PC-9 (cell line): ENCODE measurements around the gene C13orf46. TPM values are rescaled to one million over a fixed set of nuclear protein-coding genes. Genes with fewer than 3 reads are reported as not detected.
"Not testable (repeated sequence)": the region's sequence is repeated elsewhere in the genome, so short reads cannot be mapped to it uniquely, and the experiment has no call there.

ENCODE experiments used
- BruUV-seq: library from RNA; stranded (reverse); fragments of 400-500 nt; replicated peaks from 2 replicates; lab custom pipeline; 2021; lab: Mats Ljungman, UMichigan
- CTCF ChIA-PET: fragments of 300-600 bp; sonication (Branson Sonifier 250); formaldehyde crosslinking; loops from one replicate; lab custom pipeline; 2022; ENCODE audit warnings: antibody characterized with exemption; lab: Charles Lee
- POLR2A ChIA-PET: fragments of 300-600 bp; sonication (Branson Sonifier 250); formaldehyde crosslinking; loops from one replicate; lab custom pipeline; 2022; ENCODE audit warnings: antibody characterized with exemption; ENCODE audit not compliant: unreplicated experiment; lab: Charles Lee
- DNase-seq, 2 experiments: peaks; one replicate each; pipeline versions ENCODE4 v3.0.0 to v3.0.0-alpha.2; 2015 to 2022; ENCODE audit warnings: mixed read lengths in 1 of 2
- H2AFZ ChIP-seq: fragments of 200-600 bp; sonication (generic); 2 replicates; pipeline ENCODE4 v1.8.1; 2017; ENCODE audit warnings: antibody characterized with exemption
- H3F3A ChIP-seq: fragments of 200-600 bp; sonication (generic); 2 replicates; pipeline ENCODE4 v1.8.1; 2017; ENCODE audit warnings: antibody characterized with exemption, mild to moderate bottlenecking, low read depth; ENCODE audit not compliant: insufficient read depth
- H3K27ac ChIP-seq: fragments of 200-600 bp; sonication (generic); 2 replicates; pipeline ENCODE4 v1.6.1; 2016; ENCODE audit warnings: mixed run types
- H3K27me3 ChIP-seq: fragments of 200-600 bp; sonication (generic); 2 replicates; pipeline ENCODE4 v1.6.1; 2016; ENCODE audit warnings: low read depth, mixed run types; ENCODE audit not compliant: insufficient read depth
- H3K36me3 ChIP-seq: fragments of 200-600 bp; sonication (generic); 2 replicates; pipeline ENCODE4 v1.6.1; 2016; ENCODE audit warnings: low read depth, mixed run types
- H3K4me1 ChIP-seq: fragments of 200-600 bp; sonication (generic); replicated peaks from 2 replicates; pipeline ENCODE4 v1.6.1; 2016; ENCODE audit warnings: mixed run types; ENCODE audit not compliant: insufficient read depth
- H3K4me2 ChIP-seq: fragments of 200-600 bp; sonication (generic); 2 replicates; pipeline ENCODE4 v1.6.1; 2017; ENCODE audit warnings: mixed run types
- H3K4me3 ChIP-seq: fragments of 200-600 bp; sonication (generic); 2 replicates; pipeline ENCODE4 v1.6.1; 2016; ENCODE audit warnings: mixed run types
- H3K79me2 ChIP-seq: fragments of 200-600 bp; sonication (generic); 2 replicates; pipeline ENCODE4 v1.6.1; 2017; ENCODE audit warnings: low read depth, mixed run types
- H3K9me2 ChIP-seq: fragments of 200-600 bp; sonication (generic); 2 replicates; pipeline ENCODE4 v1.8.1; 2017; ENCODE audit warnings: mild to moderate bottlenecking; ENCODE audit not compliant: insufficient read depth
- H3K9me3 ChIP-seq: fragments of 200-600 bp; sonication (generic); 2 replicates; pipeline ENCODE4 v1.8.1; 2016; ENCODE audit warnings: low read depth; ENCODE audit not compliant: insufficient read depth
- H4K20me1 ChIP-seq: fragments of 200-600 bp; sonication (generic); 2 replicates; pipeline ENCODE4 v1.8.1; 2017; ENCODE audit not compliant: insufficient read depth
- EZH2 ChIP-seq: fragments of 200-600 bp; sonication (generic); IDR thresholded peaks from 2 replicates; pipeline ENCODE4 v1.8.0; 2017; ENCODE audit warnings: antibody characterized with exemption, low read depth
- intact Hi-C: fragments of 100-400 bp; cut with micrococcal nuclease; formaldehyde crosslinking; loops from one replicate; pipeline ENCODE4 v1.10.0; 2022; ENCODE audit not compliant: unreplicated experiment
- total RNA-seq: library from RNA; stranded (reverse); gene quantifications from 2 replicates; pipeline ENCODE4 v1.2.3, GENCODE V29; 2021
- TF ChIP-seq, protein P1 (sequence below): fragments of 200-600 bp; sonication (generic); conservative IDR thresholded peaks from 2 replicates; pipeline ENCODE4 v1.6.1; 2017; ENCODE audit warnings: mixed run types, antibody characterized with exemption, mild to moderate bottlenecking, moderate library complexity

The C13orf46 gene
- total RNA-seq, 1 experiment from 2014 or later = 1.5 TPM

DNA sequence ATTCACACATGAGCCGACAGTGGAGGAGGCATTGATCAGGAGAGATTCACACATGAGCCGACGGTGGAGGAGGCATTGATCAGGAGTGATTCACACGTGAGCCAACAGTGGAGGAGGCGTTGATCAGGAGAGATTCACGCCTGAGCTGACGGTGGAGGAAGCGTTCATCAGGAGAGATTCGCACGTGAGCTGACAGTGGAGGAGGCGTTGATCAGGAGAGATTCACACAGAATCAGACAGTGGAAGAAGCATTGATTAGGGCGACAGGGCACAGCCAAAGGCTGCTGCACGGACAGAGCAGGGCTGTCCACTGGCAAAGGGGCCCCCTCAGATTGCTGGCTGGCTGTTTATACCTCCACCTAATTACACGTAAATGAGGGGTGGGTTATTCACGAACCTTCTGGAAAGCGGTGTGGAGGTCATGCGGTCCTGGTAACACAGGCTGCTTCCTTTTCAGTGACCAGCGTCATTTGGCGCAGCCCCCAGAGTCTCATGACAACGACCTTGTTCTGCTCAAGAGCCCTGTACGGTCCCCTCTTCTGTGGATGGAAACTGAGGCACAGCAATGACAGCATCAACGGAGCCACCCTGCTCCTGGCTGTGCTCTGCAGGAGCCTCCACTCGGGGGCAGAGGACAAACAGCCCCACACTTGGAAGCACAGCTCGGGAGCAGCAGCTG lies 59.4 kb downstream of the C13orf46 start:
- TF ChIP-seq EZH2 = no peak
- TF ChIP-seq, protein P1, sequence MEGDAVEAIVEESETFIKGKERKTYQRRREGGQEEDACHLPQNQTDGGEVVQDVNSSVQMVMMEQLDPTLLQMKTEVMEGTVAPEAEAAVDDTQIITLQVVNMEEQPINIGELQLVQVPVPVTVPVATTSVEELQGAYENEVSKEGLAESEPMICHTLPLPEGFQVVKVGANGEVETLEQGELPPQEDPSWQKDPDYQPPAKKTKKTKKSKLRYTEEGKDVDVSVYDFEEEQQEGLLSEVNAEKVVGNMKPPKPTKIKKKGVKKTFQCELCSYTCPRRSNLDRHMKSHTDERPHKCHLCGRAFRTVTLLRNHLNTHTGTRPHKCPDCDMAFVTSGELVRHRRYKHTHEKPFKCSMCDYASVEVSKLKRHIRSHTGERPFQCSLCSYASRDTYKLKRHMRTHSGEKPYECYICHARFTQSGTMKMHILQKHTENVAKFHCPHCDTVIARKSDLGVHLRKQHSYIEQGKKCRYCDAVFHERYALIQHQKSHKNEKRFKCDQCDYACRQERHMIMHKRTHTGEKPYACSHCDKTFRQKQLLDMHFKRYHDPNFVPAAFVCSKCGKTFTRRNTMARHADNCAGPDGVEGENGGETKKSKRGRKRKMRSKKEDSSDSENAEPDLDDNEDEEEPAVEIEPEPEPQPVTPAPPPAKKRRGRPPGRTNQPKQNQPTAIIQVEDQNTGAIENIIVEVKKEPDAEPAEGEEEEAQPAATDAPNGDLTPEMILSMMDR = no peak
- no peak for DNase-seq
- H3K27ac ChIP-seq = no peak overlapping the region
- H3K9me3 ChIP-seq = peaks cover 10% of the 10 kb centered on the region; the same call in 1 of the 2 replicates
- no peaks in the 10 kb centered on the region for H4K20me1 ChIP-seq
- ChIA-PET CTCF (no interaction called here), POLR2A (no interaction called here)
- BruUV-seq = no TSS peak
- no peaks in the 10 kb centered on the region for H3K36me3 ChIP-seq
- no peaks in the 10 kb centered on the region for H3K79me2 ChIP-seq
- H3K4me1 ChIP-seq = no peaks in the 10 kb centered on the region
- H3K4me2 ChIP-seq = no peak overlapping the region
- H3K4me3 ChIP-seq = no peak overlapping the region
- H2AFZ ChIP-seq = no peak overlapping the region
- peaks cover 20% of the 10 kb centered on the region for H3F3A ChIP-seq
- no peaks in the 10 kb centered on the region for H3K9me2 ChIP-seq
- no peaks in the 10 kb centered on the region for H3K27me3 ChIP-seq
- intact Hi-C loops = no loop called here

DNA sequence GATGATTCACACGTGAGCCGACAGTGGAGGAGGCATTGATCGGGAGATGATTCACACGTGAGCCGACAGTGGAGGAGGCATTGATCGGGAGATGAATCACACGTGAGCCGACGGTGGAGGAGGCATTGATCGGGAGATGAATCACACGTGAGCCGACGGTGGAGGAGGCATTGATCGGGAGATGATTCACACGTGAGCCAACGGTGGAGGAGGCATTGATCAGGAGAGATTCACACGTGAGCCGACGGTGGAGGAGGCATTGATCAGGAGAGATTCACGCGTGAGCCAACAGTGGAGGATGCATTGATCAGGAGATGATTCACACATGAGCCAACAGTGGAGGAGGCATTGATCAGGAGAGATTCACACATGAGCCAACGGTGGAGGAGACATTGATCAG lies 60.0 kb downstream of the C13orf46 start:
- H3K27ac ChIP-seq = not testable (repeated sequence)

GRCh38 chr13:113913408-113913807 lies 60.5 kb downstream of the C13orf46 start:
- H3K4me2 ChIP-seq, POLR2A ChIA-PET, H3K4me1 ChIP-seq, H3K4me3 ChIP-seq, BruUV-seq, H4K20me1 ChIP-seq, H3K27me3 ChIP-seq, DNase-seq, H3K27ac ChIP-seq, H3K36me3 ChIP-seq, H3K9me2 ChIP-seq, intact Hi-C loops, H2AFZ ChIP-seq, H3K79me2 ChIP-seq, CTCF ChIA-PET: not testable (repeated sequence)
- H3F3A ChIP-seq = peaks cover 20% of the 10 kb centered on the region
- peaks cover 10% of the 10 kb centered on the region; the same call in 1 of the 2 replicates for H3K9me3 ChIP-seq

More for the DNA sequence above, 60.0 kb downstream of the C13orf46 start:
- Histone ChIP-seq H3F3A (peaks cover 20% of the 10 kb centered on the region), H3K9me3 (peaks cover 10% of the 10 kb centered on the region; the same call in 1 of the 2 replicates)
- H3K4me2 ChIP-seq, H3K4me1 ChIP-seq, H3K36me3 ChIP-seq, H4K20me1 ChIP-seq, H3K4me3 ChIP-seq, intact Hi-C loops, BruUV-seq, H3K9me2 ChIP-seq, H3K27me3 ChIP-seq, H3K79me2 ChIP-seq, DNase-seq, CTCF ChIA-PET, POLR2A ChIA-PET, H2AFZ ChIP-seq: not testable (repeated sequence)

GRCh38 chr13:113912596-113912995 lies 61.3 kb downstream of the C13orf46 start:
- Histone ChIP-seq H3K27me3 (no peaks in the 10 kb centered on the region), H3K9me2 (no peaks in the 10 kb centered on the region), H3F3A (peaks cover 20% of the 10 kb centered on the region), H3K4me2 (no peak overlapping the region), H3K9me3 (peaks cover 10% of the 10 kb centered on the region; the same call in 1 of the 2 replicates), H3K36me3 (no peaks in the 10 kb centered on the region), H3K4me1 (no peaks in the 10 kb centered on the region), H3K27ac (no peak overlapping the region), H2AFZ (no peak overlapping the region), H3K4me3 (no peak overlapping the region), H3K79me2 (no peaks in the 10 kb centered on the region), H4K20me1 (no peaks in the 10 kb centered on the region)
- DNase-seq = no peak
- ChIA-PET POLR2A (no interaction called here), CTCF (no interaction called here)
- intact Hi-C loops = no loop called here
- TF ChIP-seq, protein P1 = no peak
- no peak for TF ChIP-seq EZH2
- BruUV-seq = no TSS peak
